Fibroblast of skin of abdomen (primary cell): ENCODE data around the gene INTS6L. TPM values are rescaled to one million over a fixed set of nuclear protein-coding genes. Genes with fewer than 3 reads are reported as not detected.

ENCODE experiments used
- DNase-seq: peaks from one replicate; pipeline ENCODE4 v3.0.0-alpha.2; 2013
- polyA plus RNA-seq, 2 experiments: library from polyadenylated mRNA; unstranded; fragments of 120-200 nt; gene quantifications; one replicate each; pipeline ENCODE4 v1.2.1, GENCODE V29; 2013; ENCODE audit not compliant: insufficient read length in 2 of 2

The INTS6L gene, protein sequence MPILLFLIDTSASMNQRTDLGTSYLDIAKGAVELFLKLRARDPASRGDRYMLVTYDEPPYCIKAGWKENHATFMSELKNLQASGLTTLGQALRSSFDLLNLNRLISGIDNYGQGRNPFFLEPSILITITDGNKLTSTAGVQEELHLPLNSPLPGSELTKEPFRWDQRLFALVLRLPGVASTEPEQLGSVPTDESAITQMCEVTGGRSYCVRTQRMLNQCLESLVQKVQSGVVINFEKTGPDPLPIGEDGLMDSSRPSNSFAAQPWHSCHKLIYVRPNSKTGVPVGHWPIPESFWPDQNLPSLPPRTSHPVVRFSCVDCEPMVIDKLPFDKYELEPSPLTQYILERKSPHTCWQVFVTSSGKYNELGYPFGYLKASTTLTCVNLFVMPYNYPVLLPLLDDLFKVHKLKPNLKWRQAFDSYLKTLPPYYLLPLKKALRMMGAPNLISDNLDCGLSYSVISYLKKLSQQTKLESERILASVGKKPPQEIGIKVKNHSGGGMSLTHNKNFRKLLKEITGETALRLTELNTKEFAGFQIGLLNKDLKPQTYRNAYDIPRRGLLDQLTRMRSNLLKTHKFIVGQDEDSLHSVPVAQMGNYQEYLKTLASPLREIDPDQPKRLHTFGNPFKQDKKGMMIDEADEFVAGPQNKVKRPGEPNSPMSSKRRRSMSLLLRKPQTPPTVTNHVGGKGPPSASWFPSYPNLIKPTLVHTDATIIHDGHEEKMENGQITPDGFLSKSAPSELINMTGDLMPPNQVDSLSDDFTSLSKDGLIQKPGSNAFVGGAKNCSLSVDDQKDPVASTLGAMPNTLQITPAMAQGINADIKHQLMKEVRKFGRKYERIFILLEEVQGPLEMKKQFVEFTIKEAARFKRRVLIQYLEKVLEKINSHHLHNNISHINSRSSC
- 8.3 TPM for polyA plus RNA-seq (2013, experiment 1 of 2; ENCODE audit: insufficient read length)
- polyA plus RNA-seq (2013, experiment 2 of 2; ENCODE audit: insufficient read length): 7.6 TPM

DNA sequence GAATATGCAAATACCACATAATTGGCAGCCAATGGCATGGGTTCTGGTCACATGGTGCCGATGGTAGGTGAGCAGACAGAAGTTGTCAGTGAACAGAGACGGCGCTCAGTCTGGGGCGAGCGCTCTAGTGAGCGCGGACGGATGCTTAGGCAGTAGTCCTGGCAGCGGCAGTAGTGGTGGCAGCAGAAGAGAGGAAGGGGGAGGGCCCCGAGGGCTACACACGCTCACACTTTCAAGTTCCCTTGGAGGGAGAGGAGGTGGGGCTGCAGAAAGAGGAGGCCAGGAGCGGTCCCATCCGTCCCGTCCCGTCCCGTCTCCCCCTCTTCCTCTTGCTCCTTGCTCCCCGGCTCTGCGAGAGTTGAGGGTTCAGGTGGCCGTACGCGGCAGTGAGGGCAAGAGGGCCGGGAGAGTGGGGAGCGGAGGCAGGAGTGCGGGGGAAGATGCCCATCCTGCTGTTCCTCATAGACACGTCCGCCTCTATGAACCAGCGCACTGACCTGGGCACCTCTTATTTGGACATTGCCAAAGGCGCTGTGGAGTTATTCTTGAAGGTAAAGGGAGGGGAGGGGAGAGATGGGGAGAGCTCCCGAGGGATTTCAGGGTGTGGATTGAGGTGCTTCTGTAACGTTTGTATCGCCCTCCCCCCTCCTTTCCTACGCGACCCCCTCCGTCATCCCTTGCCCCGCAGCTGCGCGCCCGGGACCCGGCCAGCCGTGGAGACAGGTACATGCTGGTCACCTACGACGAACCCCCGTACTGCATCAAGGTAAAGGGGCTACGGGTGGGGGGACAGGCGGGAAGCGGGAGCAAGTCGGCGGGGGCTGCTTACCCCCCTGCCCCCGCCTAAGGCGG, at the start of gene INTS6L:
TSS of gene INTS6L (plus strand) at position 108 of the 852 bp plus-strand sequence. CDS start at position 441, 333 bp downstream.
- peak; percentile 92 for DNase-seq

GRCh38 chrX:135476378-135476777, 44.1 kb upstream of the INTS6L start:
- DNase-seq: no peak

- DNase-seq: peak; percentile 45
These were observed 42.9 kb upstream of the INTS6L start for GRCh38 chrX:135477576-135477975.

- DNase-seq: no peak
These were observed 40.4 kb upstream of the INTS6L start for GRCh38 chrX:135480076-135480475.

DNA sequence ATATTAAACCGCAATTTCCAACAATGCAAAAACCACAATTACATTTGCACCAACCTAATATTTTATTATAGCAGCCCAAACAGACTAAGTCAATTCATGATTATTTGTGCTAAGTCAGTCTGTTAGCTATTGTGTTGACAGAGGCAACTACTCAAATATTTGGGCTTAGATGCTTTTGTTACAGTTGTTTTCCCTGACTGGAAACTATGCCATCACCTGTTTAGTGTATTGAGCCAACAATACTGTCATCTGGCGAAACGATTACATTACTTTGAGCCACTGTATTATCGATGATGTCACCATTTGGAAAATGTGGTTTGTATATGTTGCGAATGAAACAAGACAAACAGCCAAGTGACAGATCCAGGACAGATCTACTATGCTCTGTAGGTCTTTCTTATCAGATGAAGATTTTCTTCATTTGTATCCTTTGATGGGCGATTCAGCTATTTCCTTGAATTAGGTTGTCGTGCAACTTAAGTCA, 38.7 kb upstream of the INTS6L start:
- DNase-seq: no peak

GRCh38 chrX:135484641-135485289, 35.7 kb upstream of the INTS6L start:
- DNase-seq: peak; percentile 46

- DNase-seq: no peak
These were observed 30.9 kb upstream of the INTS6L start for GRCh38 chrX:135489542-135489941.

- DNase-seq: no peak
These were observed 29.4 kb upstream of the INTS6L start for GRCh38 chrX:135490979-135491514.

- no peak for DNase-seq
These were observed 26.0 kb upstream of the INTS6L start for GRCh38 chrX:135494453-135494852.

DNA sequence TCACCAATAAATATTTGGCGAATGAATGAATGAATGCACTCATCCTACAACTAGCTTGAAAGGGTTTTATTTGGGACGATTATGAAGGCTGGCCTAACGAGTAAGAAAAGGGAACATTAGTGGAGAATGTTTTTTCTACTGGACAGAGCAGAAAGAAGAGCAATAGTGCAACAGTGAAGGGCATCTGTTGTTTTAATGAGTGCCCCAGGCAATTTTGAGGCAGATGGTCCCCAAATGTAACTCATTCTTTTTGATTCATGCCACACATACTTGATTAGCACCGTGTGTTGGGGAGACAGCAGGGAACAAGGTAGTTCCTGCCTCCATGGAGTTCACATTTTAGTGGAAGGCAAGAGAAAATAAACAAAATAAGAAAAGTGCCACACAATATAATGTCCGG, 22.7 kb upstream of the INTS6L start:
- no peak for DNase-seq

DNA sequence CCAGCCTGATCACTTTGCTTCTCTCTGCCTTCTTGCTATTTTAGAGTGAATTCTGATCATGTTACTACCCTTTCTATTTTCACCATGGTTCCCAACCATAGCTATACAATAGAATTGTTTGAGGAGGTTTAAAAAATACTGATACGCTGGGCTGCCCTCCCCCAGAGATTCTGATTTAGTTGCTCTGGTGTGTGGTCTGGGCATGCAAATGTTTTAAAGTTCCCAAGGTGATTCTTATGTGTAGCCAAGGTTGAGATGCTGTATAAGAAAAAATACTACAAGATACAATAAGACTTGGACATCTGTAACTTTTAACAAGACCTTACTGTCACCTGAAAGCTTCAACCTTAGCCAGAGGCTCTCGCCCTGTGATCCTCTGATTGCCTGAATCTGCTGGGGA, 22.2 kb upstream of the INTS6L start:
- no peak for DNase-seq

DNA sequence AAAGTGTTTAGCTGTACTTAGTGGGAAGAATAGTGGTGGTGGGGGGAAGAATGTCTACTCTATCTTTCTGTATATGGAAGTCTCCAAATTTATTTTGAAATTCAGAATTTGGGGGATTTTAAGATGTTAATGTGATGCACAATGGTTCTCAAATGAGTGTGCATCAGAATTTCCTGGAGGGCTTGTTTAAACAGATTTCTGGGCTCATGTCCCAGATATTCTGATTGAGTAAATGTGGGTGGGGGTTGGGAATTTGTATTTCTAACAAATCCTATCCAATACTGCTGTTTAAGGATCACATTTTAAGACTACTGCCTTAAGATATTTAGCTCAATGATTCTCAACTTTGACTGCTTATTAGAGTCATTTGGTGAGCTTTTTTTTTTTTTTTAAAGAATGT, 15.1 kb upstream of the INTS6L start:
- DNase-seq: no peak

DNA sequence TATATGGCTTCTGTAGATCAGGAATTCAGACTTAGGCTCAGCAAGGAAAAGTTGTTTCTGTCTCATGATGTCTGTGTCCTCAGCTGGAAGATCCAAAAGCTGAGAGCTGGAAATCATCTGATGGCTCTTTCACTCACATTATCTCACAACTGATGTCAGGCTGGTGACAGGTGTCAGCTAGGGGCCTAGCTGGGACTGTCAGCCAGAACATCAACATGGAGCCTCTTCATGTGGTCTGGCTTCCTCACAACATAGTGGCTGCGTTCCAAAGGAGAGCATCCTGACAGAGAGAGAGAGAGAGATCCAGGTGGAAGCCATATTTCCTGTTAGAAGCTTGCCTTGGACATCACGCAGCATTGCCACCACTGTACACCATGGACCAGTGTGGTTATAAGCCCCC, 10.6 kb upstream of the INTS6L start:
- no peak for DNase-seq

DNA sequence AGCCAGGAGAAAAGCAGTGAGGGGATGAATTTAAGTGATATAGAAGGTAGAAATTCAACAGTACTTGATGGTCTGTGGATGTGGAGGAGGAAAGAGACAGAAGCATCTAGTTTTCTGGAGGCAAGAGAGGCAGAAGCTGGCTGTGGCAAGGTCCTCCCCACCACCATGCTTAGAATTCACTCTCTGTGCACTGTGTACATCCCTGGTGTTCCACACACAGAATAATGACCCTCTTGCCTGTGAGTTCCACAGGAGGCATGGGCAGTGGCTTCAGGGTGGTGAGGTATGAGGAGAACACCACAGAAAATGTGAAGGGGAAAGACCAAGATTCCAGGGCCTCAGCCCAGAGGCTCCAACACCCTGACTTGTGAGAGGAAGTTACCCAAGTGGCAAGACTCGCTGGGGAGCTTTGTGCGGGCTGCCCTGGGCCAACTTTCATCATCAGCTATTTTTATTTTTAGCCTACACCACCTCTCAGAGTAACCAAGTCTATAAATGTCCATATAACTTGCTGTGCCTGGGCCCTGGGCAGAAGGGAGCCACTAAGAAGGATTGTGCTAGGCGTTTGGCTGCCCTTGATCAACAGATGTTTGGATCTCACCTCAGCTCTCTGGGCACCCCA, 7.8 kb upstream of the INTS6L start:
- no peak for DNase-seq

DNA sequence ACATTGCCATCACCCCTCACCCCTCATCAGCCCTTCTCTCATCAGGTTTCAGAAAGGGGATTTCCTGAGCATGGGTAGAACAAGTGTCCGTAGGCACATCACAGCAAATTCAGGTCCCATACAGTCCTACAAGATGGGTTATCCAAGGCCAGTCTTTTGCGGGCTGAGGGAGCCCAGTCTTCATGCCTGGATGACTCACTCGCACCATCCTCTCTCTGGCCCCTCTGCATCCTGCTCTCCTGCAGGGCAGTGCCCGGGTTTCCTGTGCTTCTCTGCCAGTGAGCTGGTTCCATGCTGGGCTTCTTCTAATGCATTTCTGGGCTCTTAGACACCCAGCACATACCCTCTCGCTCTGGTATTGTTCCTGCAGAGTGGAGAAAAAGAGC, 7.3 kb upstream of the INTS6L start:
- no peak for DNase-seq

DNA sequence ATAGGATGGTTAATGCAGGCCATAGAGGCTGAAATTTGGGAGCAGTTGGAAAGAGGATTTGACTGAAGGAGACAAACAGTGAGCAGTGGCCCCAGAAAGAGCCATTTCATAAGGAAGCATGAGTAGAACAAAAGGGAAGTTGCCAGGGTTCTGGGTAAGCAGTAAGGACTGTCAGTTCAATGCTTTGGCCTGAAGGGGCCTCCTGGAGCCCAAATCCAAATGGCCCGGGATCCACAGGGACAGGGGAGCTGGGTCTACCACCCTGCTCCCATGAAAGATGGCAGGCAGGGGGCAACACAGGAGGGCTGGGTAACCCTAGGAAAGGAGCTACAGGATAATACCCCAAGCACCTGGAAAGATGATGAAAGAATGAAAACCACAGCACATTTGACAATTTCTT, 4.1 kb upstream of the INTS6L start:
- no peak for DNase-seq

DNA sequence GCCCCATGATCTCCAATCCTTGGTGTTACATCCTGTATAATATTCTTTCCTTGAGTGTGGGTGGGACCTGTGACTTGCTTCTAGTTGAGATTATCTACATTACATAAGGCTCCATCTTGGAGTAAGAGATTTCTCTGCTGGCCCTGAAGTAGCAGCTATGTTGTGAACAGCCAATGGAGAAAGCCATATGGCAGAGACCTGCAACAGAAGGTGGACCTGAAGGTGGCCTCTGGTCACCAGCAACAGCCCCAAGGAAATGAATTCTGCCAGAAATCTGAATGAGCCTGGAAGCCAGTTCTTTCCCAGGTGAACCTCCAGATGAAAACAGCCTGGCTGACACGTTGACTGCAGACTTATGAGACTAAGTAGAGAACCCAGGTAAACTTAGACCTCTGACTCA, 2.3 kb upstream of the INTS6L start:
- DNase-seq: no peak

GRCh38 chrX:135520022-135520552, 373 bp upstream of the INTS6L start:
- DNase-seq: peak; percentile 79

DNA sequence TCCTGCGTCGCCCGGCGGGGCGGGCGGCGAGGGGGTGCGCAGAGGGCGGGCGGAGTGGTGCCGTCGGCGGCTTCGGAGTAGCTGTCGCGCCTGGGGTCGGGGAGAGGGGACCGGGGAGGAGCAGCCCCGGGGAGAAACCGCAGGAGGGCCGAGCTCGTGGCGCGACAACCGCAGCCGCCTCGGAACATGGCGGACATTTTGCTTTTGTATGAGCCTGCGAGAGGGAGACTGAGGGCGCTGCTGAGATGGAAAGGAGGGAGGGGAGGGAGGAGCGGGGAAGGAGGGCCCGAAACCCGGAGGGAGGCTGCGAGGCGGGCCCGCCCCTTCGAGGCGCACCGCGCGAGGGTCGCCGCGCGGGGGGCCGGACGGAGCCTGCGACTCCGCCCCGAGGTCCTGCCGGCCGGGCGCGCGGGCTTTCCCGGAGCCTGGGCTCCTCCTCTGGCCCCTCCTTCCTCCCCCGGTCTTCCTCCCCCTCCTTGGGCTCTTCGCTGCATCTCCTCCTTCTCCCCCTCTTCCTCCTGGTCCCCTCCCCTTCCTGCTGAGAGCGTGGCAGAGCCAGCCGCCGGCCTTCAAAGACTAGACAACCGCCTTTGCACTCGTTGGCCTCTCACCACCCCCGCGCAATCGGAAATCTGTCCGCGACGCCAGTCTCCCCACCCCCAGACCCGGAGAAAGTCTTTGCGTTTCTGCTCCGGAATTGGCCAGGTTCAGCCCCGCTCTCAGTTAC, 1.1 kb downstream of the INTS6L start:
- DNase-seq: peak; percentile 92

DNA sequence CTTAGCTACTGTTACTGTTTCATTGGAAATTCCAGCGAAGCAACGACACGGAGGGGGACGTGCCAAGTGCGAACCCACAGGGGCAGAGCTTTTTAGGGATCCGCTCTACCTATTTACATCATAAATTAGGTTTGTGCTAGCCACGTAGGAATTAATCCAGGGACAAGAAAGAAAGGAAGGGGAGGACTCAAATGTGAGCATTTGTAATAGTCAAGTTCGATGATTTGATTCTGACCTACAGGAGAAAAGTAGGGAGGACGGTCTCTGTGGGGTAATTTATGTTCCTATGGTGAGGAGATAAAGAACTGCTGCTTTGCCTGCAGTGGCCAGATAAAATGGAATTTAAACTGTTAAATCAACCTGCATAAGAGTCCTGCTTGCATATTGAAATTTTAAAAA, 1.7 kb downstream of the INTS6L start:
- DNase-seq: no peak
